HG02588 (cell line): ENCODE data around the gene SND1.

Experiments used
- ATAC-seq: cut with Tn5 transposase; IDR thresholded peaks from one replicate; pipeline ENCODE4 v1.9.1; 2021; ENCODE audit warnings: mild to moderate bottlenecking, moderate library complexity; ENCODE audit not compliant: unreplicated experiment

SND1 gene

DNA sequence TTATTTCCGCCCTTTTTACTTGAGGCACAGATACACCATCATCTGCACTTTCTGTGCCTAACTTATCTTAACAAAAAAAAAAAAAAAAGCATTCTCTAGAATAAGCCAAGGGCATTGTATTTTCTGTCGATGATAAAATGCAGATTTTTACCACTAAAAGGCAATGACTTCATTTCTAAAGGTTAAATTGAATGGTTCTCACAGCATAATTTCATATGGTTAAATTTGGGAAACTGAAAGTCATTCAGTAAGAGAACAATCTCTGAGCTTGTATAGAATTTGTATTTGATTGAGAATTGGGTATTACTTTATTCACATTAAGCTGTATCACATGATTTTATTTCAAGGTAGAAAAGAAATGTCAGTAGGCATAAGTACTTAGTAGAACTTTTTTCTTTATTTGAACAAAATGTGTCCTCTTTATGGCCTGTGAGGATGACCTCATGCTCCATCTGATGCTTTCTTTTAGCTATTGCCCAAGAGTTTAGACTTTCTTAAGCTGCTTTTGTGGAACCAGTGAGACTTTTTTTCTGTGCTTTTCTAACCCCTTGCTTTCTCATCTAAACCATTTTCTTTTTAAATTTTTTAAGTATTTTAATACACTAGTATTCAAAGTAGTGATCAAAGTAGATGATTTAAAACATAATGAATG, 268.9 kb downstream of the SND1 start:
- ATAC-seq = no peak

DNA sequence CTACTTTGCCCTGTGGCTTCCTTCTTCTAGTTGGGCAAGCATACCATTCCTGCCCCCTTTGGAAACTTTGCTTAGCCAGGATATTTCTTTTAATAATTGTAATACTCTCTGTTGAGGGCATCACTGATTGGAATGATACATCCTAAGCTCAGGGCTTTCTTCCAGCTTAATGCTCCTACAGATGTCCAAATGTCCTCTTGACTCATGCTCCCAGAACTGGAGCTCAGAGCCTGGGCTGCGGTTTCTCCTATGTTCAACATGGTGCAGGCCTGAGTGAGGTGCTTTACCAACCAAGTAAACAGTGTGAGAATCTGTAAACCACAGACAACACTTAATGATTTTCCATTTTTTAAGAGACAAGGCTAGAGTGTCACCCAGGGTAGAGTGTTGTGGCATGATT, 270.7 kb downstream of the SND1 start:
- ATAC-seq = no peak

DNA sequence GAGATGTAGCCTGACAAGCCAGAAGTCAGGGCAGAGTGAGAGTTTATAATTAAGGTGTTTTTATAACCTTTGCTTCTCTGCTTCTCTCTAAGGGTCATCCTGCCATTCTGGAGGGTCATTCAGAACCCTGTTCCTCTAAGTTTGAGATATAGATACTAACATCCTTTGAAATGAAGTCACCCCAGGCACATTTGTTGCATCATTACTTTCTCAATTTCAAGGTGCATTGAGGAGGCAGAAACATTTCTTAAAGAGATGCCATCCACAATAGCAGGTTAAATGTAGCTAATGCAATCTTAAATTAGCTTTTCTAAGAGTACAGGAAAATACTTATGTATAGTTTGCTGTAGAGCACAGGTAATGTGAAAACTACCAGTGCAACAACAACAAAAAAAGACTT, 272.9 kb downstream of the SND1 start:
- ATAC-seq = no peak

DNA sequence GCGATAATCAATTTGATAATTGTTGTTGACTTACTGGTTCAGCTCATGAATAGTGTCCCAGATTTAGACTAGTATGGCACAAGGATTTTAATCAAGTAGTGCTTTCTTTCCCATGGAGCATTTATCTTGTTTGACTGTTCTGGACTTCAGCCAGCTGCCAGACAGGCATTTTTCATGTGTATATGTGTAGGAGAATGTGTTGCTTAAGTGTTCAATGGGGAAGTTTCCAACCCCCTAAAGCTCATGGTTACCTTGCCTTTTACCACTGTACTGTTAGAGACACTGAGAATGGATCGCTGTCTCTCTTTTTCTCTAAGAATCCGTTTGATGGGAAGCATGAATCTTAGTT, 275.3 kb downstream of the SND1 start:
- no peak for ATAC-seq

DNA sequence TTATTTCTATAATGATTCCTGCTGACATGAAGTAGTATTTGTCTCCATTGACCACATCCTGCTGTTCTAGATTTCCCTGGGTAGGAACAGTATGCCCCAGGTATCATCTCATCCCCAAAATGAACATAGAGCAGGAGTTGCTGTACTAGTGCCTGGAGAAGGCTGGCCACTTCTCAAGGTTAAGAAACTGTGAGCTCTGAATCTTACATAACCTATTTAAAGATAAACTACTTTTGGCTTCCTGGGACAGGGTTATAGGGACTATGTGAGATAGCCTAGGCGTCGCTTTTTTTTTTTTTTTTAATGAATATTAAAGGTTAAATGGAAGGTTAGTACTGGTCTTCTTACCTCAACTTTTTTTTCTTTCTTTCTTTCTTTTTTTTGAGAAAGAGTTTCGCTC, 276.2 kb downstream of the SND1 start:
- ATAC-seq = no peak

DNA sequence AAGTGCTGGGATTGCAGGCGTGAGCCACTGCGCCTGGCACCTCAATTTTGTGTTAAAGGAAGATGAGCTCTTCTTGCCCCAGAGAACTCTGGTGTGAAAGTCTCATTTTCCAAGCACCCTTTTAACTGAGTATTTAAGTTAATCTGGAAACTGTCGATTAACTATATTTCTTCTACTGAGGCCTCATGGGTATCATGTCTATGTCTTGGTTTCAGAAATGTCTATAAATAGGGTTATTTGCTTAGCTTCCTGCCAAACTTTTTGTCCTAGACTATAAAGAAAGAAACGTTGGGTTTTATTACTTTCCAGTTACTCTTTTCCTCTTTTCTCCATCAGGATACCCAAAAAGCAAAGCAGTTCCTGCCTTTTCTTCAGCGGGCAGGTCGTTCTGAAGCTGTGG, 276.9 kb downstream of the SND1 start:
- no peak for ATAC-seq

DNA sequence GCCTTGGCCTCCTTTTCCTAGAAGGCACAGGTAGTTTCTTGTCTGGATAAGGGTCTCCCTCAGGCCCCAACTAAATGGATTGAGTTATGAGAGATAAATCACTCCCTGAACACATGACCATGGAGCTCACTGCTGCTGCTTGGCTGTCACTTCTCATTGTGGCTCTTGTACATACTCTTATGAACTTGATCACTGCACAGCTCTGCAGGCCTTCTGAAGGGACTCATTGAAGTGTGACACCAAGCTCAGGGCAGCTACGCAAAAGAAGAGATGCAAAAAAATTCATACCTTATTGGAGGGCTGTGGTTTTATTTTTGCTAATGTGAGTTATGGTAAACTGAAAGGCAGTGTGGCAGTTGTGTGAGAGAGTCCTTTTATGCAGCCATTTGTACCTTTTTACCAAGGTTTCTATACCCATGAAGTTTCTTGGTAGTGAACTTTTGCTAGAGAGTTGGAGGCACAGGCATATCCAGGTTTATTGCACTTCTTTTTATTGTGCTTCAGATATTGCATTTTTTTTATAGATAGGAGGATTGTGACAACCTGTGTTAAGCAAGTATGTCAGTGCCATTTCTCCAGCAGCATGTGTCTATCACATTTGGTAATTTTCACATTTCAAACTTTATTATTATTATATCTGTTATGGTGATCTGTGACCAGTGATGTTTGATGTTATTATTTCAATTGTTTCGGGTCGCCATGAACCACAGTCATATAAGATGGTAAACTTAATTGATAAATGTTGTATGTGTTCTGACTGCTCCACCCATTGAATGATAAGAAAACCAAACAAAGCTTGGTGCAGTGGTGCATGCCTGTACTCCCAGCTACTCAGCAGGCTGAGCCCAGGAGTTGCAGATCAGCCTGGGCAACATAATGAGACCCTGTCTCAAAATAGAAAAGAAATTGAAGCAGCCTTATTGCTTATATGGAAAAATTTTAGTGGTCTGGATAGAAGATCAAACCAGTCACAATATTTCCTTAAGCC, 278.6 kb downstream of the SND1 start:
- no peak for ATAC-seq

GRCh38 chr7:127932076-127932475, 280.1 kb downstream of the SND1 start:
- ATAC-seq = no peak

DNA sequence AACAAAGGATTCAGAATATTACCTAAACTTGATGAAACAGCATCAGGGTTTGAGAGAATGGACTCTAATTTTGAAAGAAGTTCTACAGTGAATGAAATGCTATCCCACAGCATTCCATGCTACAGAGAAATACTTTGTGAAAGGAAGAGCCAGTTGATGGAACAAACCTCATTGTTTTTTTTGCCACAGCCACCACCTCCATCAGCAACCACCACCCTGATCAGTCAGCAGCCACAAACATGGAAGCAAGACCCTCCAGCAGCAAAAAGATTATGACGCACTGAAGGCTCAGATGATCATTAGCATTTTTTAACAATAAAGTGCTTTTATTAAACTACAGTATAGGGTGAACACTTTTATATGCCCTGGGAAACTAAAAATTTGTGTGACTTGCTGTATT, 280.5 kb downstream of the SND1 start:
- no peak for ATAC-seq

DNA sequence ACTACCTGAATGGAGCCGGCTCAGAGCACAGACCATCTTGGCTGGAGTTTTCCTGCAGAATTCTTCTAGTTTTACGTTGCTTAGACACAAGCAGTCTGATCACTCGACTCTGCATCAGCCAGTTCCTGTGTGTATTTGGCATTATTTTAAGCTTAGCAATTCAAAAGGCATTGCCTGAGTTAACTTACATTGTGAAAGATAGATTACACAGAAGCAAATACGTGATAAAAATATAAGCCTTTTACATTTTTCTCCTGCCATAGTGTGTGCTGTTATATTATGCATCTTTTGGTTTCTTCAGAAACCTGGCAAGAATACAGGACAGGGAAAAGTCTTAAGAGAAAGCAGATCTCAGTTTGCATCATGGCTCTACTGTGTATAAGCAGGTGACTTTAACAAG, 281.2 kb downstream of the SND1 start:
- ATAC-seq = no peak

DNA sequence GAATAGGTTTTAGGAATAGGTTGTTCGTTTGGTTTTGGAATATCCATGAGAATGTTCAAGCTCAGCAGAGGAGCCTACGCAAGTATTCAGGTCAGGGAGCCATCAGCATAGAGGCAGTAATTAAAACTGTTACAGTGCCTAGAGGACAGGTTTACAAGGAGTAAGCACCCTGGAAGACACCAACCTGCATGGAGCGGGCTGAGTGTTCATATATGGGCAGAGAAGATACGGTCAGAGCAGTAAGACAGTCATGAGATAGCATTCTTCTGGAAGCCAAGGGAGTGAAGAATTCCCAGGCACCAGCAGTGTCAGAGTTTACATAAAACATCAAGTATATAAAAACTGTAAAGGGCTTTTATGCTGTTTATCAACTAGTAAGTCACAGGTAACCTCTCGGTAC, 282.7 kb downstream of the SND1 start:
- no peak for ATAC-seq

DNA sequence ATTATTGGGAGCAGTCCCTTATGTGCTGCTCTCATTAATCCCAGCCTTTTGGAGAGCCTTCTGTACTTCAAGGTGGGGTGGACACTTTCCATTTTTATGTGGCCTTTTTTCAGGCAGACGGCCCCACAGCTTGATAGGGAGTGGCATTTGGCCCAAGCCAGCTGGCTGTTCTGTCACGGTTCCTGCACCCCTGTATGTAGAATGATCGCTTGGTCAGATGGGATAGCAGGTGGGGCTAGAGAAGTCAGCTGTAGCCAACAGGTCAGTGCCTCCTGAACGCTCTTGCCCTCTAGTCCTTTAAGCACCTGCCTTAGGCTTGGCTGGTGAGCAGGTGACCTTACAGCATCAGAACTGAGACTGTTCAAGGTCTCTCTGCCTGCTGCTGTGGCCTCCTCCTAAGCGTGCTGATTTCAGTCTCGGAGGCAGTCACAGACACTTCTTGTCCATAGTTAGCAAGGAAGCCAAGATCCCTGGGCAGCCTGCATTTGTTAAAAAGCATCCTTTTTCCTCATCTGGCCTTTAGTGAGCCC, 283.9 kb downstream of the SND1 start:
- no peak for ATAC-seq

DNA sequence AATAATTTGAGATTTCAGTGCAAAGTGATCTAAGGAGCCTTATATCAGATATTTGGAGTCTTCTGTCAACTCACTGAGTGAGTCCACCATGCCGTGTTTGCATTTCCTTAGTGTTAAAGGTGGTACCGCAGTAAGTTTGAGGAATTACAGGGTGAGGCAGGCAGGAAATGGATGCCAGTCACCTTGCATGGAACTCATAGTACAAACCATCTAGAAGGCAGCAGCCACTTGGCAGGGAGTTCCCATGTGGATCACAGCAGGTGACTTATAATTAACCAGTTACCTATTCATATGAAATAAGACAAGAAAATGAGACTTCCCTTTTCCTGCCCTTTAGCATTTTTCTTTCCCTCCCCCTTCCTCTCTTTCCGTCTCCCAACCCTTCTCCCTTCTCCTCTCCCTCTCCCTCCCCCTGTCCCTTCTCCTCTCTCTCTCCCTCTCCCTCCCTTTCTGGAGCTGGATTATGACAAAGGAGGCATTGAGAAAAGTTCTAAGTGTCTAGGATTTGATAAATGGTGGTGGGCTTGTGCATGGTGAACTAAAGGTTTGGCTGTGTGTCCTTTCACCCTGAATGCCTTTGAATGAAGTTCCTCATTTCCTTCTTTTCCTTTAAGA, 285.2 kb downstream of the SND1 start:
- no peak for ATAC-seq

- no peak for ATAC-seq
Observed at GRCh38 chr7:127938588-127938987, 286.6 kb downstream of the SND1 start.

GRCh38 chr7:127940381-127941160, 288.6 kb downstream of the SND1 start:
- ATAC-seq = no peak

DNA sequence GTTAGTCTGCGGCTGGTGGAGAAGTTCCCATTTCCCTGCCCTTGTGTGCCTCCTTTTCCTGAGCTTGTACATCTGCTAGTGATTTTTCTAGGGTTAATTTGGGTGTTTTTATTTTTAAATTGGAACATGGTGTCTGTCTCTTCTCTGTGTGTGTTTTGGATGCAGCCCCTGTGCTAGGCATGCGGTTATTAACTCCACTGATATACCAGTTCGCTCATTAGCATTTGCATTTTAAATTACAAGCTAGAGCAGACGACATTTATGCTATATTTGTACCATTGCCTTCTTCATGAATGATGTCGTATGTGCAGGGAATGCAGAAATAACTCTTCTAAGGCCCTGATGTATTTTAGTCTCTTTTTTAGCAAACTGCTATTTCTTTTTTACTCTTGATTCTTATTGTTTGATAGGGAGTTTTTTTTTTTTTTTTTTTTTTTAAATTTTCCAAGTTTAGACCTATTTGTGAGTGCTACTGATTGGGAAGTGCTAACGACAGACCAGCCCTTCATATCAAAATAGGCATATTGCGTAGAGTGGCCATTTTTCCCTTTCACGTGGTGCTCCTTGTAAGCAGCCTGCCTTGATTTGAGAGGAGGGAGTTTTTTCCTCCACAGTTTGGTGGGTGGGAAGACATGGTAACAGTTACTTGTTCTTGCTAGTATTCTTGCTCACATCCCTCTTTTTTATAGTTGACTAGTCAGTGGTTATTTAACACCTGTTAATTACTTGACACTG, 289.6 kb downstream of the SND1 start:
- no peak for ATAC-seq

DNA sequence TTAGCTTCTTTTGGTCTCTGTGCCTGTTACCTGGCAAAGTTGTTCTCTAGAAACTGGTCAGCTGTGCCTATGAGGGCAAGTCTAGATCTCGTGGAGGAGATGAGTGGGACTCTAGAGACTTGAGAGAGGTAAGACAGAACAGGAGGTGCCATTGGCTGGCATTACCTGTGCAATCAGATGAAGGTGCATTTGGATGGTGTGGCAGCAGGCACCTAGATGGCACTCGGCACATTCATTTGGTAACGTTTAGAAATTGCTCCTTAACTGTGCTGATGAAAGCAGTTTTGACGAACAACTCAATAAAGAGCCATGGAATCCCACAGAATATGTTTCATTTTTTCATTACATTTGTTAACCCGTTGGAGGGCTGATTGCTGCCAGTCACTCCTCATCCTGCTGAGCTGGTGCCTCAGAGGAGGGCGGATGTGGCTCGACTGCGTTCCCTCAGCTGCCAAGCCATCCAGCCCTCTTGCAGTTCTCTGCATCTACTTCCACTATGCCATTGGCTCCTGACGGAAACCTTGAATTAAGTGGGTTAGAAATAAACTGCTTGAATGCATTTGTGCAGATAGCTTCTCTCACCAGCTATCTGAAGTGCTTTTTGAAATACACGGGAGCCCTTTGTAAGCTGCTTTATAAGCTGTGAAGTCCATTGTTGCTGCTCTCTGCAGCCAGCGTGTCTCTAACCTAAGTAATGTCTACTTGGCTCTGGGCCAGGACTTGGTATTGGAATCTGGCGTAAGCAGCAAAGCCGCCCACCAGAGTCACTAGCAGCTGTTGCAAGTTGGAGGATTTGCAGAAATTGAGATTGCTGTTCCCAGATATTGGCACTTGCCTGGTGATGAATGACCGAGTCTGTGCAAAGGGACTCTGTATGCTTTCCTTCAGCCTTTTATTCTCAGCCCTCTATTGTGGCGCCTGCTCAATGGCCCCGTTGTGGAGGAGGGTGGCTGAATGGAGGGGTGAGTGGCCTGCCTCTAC, 291.8 kb downstream of the SND1 start:
- no peak for ATAC-seq

DNA sequence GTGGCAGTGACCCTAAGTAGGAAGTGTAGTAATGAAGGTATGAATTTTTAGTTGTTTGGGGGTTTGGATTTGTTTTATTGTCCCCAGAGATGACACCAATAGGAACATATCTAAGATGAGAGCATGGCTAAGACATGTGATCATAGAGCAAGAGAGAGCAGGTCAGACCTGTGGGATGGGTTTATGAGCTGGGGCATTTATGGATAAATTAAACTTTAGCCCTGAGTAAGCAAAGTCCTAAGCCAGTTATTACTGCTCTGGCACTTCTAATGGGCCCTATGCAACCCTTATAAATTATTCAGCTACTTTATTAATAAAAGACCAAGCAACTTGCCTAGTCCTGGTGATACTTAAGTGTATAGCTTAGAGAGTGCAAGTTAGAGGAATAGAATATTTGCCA, 294.1 kb downstream of the SND1 start:
- ATAC-seq = no peak

GRCh38 chr7:127946847-127947246, 294.9 kb downstream of the SND1 start:
- no peak for ATAC-seq
